ENCODE results near the gene GCSH.

GCSH gene

DNA sequence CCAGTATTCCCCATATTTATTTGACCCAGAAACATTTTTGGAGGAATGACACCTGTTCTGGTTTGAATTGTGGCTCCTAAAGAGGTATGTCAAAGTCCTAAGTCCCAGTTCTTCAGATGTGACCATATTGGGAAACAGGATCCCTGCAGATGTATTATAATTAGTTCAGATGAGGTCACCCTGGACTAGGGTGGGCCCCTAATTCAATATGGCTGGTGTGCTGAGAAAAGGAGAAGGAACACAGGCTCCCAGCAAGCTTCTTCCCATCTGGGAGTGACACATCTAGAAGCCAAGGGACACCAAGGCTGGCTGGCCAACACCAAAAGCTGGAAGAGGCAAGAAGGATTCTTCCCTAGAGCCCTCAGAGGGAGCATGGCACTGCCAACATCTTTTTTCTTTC is 3.8 kb upstream of the GCSH start:
- DNase-seq: no peak

DNA sequence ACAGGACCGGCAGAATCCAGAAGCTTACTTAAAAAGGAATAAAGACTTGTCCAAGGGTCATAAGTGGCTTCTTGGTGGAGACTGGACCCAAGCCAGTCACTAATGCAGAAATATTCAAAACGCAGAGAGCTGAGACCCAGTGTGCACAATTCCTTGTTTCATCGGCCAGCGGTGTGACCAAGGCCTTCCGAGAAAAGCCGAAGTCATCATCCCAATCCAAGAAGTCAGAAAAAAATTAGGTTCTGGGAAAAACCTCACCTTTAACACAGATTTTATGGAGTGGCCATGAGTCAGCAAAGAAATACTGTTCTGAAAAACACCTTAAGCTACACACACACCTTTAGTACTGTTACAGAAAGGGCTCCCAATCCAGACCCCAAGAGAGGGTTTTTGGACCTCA is 1.0 kb upstream of the GCSH start:
- no peak for DNase-seq

DNA sequence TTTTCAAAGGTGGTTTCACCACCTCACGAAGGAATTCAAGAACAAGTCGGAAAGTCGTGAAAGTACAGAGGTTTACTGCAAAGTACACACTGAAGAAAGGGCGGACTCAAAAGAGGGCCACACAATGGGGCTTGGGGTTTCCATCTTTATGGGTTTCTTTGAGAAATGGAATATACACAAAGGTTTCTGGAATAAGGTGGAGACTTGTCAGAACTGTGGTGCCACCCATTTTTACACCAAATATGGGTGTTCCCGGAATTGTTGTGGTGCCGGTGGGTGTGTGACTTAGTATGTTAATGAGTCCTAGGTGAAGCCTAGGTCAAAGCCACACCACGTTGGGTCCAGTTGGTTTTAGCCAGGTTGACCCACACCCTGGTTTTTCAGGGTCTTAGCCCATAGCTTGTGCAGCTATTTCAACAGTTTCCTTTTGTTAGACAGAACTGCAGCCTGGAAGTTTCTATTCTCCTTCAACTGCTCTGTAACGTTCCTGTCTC is 567 bp upstream of the GCSH start:
- peak; percentile 6 for DNase-seq

DNA sequence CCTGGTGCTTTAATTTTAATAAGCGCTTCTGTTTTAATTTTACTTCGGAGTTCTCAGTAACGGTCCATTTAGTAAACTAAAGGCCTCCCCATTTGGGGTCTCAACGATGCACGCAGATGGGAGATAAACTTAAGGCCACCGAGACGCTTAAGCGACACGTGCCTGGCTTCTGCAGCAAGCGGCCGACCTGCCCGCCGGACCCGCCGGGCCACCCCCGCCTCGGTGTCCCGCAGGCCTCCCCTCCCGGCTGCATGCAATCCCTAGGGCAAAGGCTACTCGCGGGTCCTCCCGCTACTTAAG is 592 bp downstream of the GCSH start:
- no peak for DNase-seq

- no peak for DNase-seq
Measured at GRCh38 chr16:81094771-81095251, 1.4 kb downstream of the GCSH start.

DNA sequence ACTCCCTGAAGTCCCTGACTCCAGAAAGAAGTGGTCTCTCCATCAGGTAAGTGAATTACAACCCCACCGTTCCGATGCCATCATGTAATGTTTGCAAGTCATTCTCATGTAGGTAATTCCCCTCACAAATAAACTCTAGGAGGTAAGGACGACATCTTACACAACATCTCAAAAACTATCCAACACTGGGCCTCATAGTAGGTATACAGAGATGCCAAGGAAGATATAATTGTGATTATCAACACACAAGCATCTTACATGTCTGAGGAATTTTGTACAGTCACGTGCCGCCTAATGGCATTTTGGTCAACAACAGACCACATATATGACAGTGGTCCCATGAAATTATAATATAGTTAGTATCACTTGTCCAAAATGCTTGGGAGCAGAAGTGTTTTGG is 7.4 kb downstream of the GCSH start:
- no peak for DNase-seq

DNA sequence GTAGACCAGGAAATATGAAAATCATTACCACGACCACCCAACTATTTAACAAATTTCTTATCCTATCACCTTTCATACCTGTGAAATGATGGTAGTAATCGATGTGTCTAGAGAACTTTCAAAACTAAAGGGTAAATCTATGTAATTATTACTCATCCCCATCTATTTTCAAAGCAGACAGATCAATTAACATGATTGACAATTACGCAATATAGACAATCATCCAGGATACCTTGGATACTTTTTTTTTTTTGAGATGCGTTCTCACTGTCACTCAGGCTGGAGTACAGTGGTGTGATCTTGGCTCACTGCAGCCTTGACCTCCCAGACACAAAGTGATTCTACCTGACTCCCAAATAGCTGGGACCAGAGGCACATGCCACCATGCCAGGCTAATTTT is 15.2 kb downstream of the GCSH start:
- no peak for DNase-seq

- no peak for DNase-seq
Measured at GRCh38 chr16:81080233-81080632, 16.0 kb downstream of the GCSH start.

DNA sequence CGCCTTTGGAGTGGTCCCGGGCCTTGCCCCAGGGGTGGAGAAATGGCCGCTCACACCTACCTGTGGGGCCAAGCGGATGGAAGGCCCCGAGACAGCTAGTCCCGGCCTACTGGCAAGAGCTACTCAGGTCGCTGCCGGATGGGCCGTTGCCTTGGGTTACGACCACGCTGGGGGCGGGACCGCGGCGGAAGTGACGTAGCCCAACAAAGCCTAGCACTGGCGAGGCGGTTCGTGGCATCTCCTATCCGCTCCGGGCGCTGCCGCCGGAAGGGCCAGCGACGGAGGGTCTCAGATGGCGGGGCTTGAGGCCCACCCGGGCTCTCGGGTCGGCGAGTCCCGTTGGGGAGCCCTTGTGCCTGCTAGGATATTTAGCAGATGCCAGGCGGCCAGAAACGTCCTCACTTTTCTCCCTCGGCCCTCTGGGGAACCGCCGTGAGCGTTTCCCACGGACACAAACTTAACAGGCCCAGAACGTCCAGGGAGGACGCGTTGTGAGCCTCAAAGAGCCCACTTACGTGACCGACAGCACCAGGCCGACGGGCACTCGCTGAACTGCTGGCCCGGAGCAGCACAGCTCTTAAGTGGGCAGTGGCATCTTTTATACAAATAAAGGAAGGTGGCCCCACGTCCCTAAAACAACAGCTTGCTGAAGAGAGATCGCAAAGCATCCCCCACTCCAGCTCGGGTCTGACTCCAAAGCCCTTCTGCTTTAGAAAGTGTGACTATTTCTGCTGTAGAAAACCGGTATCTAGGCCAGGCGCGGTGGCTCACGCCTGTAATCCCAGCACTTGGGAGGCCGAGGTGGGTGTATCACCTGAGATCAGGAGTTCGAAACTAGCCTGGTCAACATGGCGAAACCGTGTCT is 18.9 kb downstream of the GCSH start, which contains the start of gene C16orf46:
TSS of gene C16orf46 (minus strand) at position 163 of the 865 bp plus-strand sequence. CDS start 13,283 bp downstream, outside the sequence.
- DNase-seq: peak; percentile 96

GRCh38 chr16:81076566-81077075 is 19.6 kb downstream of the GCSH start:
- DNase-seq: no peak

GRCh38 chr16:81073560-81074330 is 22.4 kb downstream of the GCSH start:
- DNase-seq: no peak

GRCh38 chr16:81071805-81072204 is 24.4 kb downstream of the GCSH start:
- DNase-seq: peak; percentile 14

- DNase-seq: no peak
Measured at GRCh38 chr16:81070979-81071378, 25.2 kb downstream of the GCSH start.

- no peak for DNase-seq
Measured at GRCh38 chr16:81069063-81069462, 27.1 kb downstream of the GCSH start.

DNA sequence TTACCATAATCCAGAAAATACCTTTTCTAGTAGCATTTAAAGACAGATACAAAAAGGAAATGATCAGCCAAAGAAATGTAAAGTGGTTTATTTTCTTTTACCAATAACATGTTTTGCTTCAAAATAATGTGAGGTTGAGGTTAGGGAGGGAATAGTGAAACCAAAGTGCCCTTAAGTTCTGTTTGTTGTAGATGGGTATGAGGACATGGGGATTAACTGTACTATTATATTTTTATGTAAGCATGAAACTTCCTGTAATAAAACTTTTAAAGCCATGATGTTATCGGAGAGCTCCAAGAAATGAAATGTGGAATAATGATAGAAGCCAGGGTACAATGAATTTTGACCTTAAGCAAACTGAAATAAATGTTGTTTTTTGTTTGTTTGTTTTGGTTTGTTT is 29.0 kb downstream of the GCSH start:
- no peak for DNase-seq

DNA sequence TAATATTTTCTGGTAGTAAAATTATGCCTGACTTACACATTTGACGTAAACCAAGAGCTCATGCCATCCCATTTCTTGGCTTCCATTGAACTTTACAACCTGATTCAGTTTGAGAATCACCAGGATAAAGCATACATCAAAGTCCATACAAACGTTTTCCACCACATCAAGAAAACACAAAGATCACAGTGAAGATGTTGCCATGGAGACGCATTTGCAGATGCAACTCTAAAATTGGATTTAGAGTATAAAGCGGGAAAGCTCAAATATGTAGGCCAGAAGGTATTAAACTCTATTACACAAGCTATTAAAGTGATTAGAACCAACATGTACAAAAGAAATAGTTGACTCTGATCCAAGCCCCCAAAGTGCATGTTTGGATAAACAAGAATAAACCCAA is 29.5 kb downstream of the GCSH start:
- no peak for DNase-seq

DNA sequence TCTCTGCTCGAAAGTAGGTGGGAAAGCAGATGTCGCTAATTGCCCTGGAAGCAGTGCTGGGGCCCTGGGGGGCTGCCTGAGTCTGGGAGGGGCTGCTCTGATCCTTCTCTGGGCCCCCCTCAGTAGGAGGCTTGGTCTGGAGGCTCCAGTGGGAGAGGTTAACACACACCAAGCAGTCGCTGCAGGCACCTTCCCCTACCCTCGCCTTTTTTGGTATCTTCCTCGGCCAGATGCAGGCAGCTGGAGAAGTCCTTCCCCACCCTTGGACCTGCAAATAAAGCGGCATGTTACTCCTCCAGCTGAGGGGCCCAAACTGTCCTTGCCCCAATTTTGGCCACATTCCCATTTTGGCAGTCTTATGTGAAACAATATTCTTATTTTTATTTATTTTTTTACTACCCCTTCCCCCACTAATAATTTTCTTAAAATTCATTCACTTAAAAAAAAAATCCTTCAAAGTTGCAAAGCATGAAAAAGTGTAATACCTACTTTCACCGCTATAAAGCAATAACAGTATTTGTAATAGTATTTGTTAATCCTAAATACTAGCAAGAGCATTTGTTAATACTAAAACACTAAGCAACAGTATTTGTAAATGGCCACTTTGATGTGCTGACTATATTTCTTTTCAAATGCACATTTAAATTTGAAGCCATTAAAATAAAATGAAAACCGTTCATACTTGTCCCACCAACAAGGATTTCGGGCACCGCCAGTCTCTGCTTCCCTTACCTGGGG is 34.2 kb downstream of the GCSH start:
- DNase-seq: no peak

DNA sequence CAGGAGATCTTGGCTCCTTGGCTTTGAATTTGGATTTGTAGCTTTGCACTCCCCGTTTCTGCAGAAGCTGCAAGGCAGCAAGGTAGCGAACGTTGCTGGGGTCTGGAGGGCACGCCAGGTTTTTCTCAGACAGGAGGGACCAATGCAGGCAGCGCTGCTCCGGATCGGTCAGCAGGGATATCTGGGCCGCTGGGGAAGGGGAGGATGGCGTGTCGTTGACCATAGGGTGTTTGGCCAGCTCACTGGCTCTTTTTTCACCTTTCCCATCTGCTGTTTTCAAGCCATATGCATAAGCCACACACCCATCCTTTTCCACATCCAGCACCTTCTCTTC is 34.9 kb downstream of the GCSH start:
- no peak for DNase-seq

DNA sequence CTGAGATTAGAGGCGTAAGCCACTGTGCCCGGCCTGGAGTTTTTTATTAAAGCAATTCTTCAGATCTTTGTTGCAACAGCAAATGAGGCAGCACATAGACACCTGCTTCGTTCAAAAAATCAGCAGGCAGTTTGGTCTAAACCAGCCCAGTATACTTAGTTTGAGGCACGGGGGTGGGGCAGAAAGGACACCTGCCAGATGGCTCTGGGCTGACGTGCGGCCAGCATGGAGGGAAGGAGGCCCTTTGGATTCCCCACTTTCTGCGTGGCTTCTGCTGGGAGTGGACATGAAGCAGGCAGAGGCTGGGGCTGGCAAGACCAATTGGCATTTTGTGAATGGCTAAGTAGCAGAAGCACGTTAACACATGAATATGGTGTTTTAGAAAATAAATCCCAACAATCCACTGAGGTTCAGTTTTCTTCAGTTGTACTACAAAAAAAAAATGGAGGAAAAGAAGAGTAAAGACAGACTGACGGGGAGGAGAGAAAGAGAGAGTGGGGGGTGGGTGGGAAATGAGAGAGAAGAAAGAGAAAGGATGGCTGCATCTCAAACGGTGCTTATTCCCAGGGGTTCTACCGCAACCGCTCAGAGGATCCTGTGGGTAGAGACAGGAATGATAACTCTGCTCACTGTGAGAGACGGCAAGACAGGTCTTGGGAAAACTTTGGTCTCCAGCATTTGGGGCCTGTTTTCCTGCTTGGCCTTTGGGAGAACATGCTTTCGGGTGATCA is 35.5 kb downstream of the GCSH start:
- no peak for DNase-seq

GRCh38 chr16:81053761-81054160 is 42.4 kb downstream of the GCSH start:
- no peak for DNase-seq

DNA sequence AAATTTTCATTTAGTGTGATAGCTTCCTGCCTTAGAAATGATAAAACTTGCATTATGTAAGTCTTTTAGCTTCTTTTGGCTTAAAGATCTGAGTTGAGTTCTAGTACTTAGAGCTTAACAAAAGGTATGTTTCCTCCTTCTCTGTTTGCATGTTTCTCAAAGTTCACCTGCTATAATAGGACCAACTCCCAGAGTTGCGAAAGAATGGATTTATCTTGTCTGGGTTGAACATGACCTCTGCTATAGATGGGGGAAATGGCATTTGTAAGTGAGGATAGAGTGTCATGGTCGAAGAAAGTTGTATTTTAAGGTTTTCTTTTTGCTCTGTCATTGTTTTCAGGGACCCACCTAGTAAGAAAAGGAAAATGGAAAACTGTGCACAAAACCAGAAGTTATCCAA is 53.4 kb downstream of the GCSH start:
- DNase-seq: no peak

DNA sequence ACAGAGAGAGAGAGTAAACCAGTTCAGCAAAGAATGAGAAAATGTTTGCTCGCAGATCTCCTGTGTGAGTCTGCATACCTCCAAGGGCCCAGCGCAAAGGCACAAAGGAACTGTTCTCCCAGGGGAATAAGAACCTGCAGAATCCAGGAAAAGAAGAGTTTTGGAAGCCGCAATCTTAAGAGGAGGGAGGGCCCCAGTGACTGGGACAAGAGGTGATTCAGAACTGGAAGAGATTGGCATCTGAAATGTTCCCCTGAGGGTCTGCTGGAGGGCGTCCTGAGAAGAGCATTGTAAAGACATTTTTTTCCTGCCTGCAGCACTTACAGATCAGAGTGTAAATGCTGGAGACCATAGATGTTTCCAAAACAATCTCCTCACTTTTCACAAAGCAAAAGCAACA is 54.5 kb downstream of the GCSH start:
- DNase-seq: no peak

GRCh38 chr16:81040842-81041241 is 55.4 kb downstream of the GCSH start:
- no peak for DNase-seq

All from NCI-H226 (cell line).